B cell (primary cell): Measurements from ENCODE around the gene PTPRO. TPM values are rescaled to one million over a fixed set of nuclear protein-coding genes. Genes with fewer than 3 reads are reported as not detected.

Experiments
- ATAC-seq: fragments of 200-7000 bp; cut with Tn5 transposase; one replicate; pipeline ENCODE4 v1.10.0; 2021; ENCODE audit warnings: low read depth, mild to moderate bottlenecking, moderate number of reproducible peaks, moderate library complexity
- CTCF ChIA-PET: fragments of 350-600 bp; sonication (Branson Sonifier 250); formaldehyde crosslinking; loops from one replicate; lab custom pipeline; 2021; ENCODE audit warnings: antibody characterized with exemption, inconsistent platforms; lab: Charles Lee
- POLR2A ChIA-PET: fragments of 350-600 bp; sonication (Branson Sonifier 250); formaldehyde crosslinking; loops from one replicate; lab custom pipeline; 2021; ENCODE audit warnings: antibody characterized with exemption; lab: Charles Lee
- DNase-seq: peaks from one replicate; pipeline ENCODE4 v3.0.0; 2013
- H2AFZ ChIP-seq: 2 replicates; pipeline ENCODE4 v1.6.1; 2012; ENCODE audit warnings: mild to moderate bottlenecking, low read depth, low read length; ENCODE audit not compliant: insufficient read depth, poor library complexity, severe bottlenecking
- H3K27ac ChIP-seq, 2 donors: 1 replicate in 1 of 2; 2 replicates in 1 of 2; pipeline ENCODE4 v1.5.1; 2012 to 2013; ENCODE audit warnings: low read length in 2 of 2, mild to moderate bottlenecking in 2 of 2, moderate library complexity in 1 of 2
- H3K27me3 ChIP-seq, 4 experiments: fragments of 200-600 bp in 1 of 4; sonication (generic) in 1 of 4; replicated peaks in 1 of 4; 1 replicate in 2 of 4; 2 replicates in 2 of 4; pipeline versions ENCODE4 v1.6.1 to v1.7.0; 2013 to 2016; ENCODE audit warnings: low read length in 3 of 4, mild to moderate bottlenecking in 2 of 4, mixed read lengths in 1 of 4, moderate library complexity in 1 of 4; ENCODE audit not compliant: insufficient read depth in 4 of 4, control insufficient read depth in 3 of 4; ENCODE audit errors: control extremely low read depth in 1 of 4
- H3K36me3 ChIP-seq, 2 experiments: replicated peaks in 1 of 2; 1 replicate in 1 of 2; 2 replicates in 1 of 2; pipeline versions ENCODE4 v1.6.1 to v1.7.1; 2013; ENCODE audit warnings: low read length in 1 of 2; ENCODE audit not compliant: insufficient read depth in 2 of 2, control insufficient read depth in 1 of 2; ENCODE audit errors: control extremely low read depth in 1 of 2, extremely low read depth in 1 of 2
- H3K4me1 ChIP-seq, 2 donors: fragments of 200-600 bp in 1 of 2; sonication (generic) in 1 of 2; 1 replicate in 1 of 2; 2 replicates in 1 of 2; pipeline versions ENCODE4 v1.5.1 to v1.6.1; 2013 to 2017; ENCODE audit warnings: low read length in 2 of 2; ENCODE audit not compliant: control insufficient read depth in 2 of 2, insufficient read depth in 2 of 2
- H3K4me2 ChIP-seq: replicated peaks from 2 replicates; pipeline ENCODE3; 2012; ENCODE audit warnings: mild to moderate bottlenecking, low read depth, low read length; ENCODE audit not compliant: poor library complexity, severe bottlenecking
- H3K4me3 ChIP-seq, 5 experiments: fragments of 200-600 bp in 1 of 5; sonication (generic) in 1 of 5; 1 replicate in 3 of 5; 2 replicates in 2 of 5; pipeline versions ENCODE4 v1.5.1 to v1.7.0; 2011 to 2016; ENCODE audit warnings: low read length in 4 of 5, mild to moderate bottlenecking in 4 of 5, low read depth in 2 of 5, control low read depth in 1 of 5, moderate library complexity in 1 of 5; ENCODE audit not compliant: insufficient read depth in 1 of 5; ENCODE audit errors: control extremely low read depth in 1 of 5, extremely low read depth in 1 of 5
- H3K79me2 ChIP-seq: fragments of 200-600 bp; sonication (generic); one replicate; pipeline ENCODE4 v1.6.0; 2016; ENCODE audit warnings: low read length; ENCODE audit not compliant: control insufficient read depth, insufficient read depth
- H3K9ac ChIP-seq: fragments of 200-600 bp; sonication (generic); 2 replicates; pipeline ENCODE4 v1.6.1; 2017; ENCODE audit warnings: mild to moderate bottlenecking, low read length, moderate library complexity
- H3K9me3 ChIP-seq, 3 donors: one replicate each; pipeline versions ENCODE4 v1.6.1 to v1.7.1; 2013; ENCODE audit warnings: low read length in 2 of 3; ENCODE audit not compliant: control insufficient read depth in 2 of 3, insufficient read depth in 1 of 3; ENCODE audit errors: control extremely low read depth in 1 of 3
- H4K20me1 ChIP-seq: 2 replicates; pipeline ENCODE4 v1.6.0; 2012; ENCODE audit warnings: mild to moderate bottlenecking, low read length; ENCODE audit not compliant: insufficient read depth, control insufficient read depth, poor library complexity, severe bottlenecking
- H3K27ac Mint-ChIP-seq: one replicate; pipeline ENCODE4 v1.8.0; 2021; ENCODE audit warnings: mixed read lengths
- H3K27me3 Mint-ChIP-seq: one replicate; pipeline ENCODE4 v1.8.0; 2021; ENCODE audit warnings: mixed read lengths
- H3K4me1 Mint-ChIP-seq: one replicate; pipeline ENCODE4 v1.8.0; 2021; ENCODE audit warnings: mixed read lengths
- H3K4me3 Mint-ChIP-seq: one replicate; pipeline ENCODE4 v1.8.0; 2021; ENCODE audit warnings: mixed read lengths
- H3K9me3 Mint-ChIP-seq: one replicate; pipeline ENCODE4 v1.8.0; 2022; ENCODE audit warnings: mixed read lengths; ENCODE audit not compliant: insufficient read depth
- CTCF ChIP-seq: fragments of 200-600 bp; IDR thresholded peaks from one replicate; pipeline ENCODE4 v1.8.0; 2022; ENCODE audit warnings: antibody characterized with exemption, mild to moderate bottlenecking
- EZH2 ChIP-seq: IDR thresholded peaks from 2 replicates; pipeline ENCODE4 v1.6.1; 2012; ENCODE audit warnings: borderline replicate concordance, low read depth, mild to moderate bottlenecking, moderate library complexity, low read length; ENCODE audit not compliant: insufficient read depth, poor library complexity, severe bottlenecking
- WGBS: methylation state at CpG from one replicate; pipeline ENCODE4 v1.1.5; 2013; ENCODE audit warnings: missing lambda C conversion rate; ENCODE audit not compliant: insufficient coverage; 5-methylcytosine and 5-hydroxymethylcytosine counted together
- intact Hi-C: fragments of 100-400 bp; cut with micrococcal nuclease; formaldehyde crosslinking; loops from one replicate; pipeline ENCODE4 v1.10.0; 2022
- polyA plus RNA-seq: library from polyadenylated mRNA; depleted of rRNA; stranded (reverse); fragments of >200 nt; gene quantifications from 2 replicates; pipeline ENCODE4 v1.2.3, GENCODE V29; 2012
- total RNA-seq, 2 donors: library from RNA; stranded (reverse); fragments of 120-200 nt in 1 of 2; gene quantifications; 1 replicate in 1 of 2; 2 replicates in 1 of 2; pipeline versions ENCODE4 v1.2.3 to v1.2.4, GENCODE V29; 2013 to 2022

PTPRO gene
- total and polyA plus RNA-seq, 2 donors (not counting 1 experiment from before 2014, with no cell fraction given): 23.1 to 23.6 TPM

- intact Hi-C loops: no loop called here
- no peak for DNase-seq
- Histone ChIP-seq H3K4me2 (no peak overlapping the region), H3K36me3 (no peaks in the 10 kb centered on the region), H3K4me1 (no peaks in the 10 kb centered on the region), H3K4me3 (no peak overlapping the region), H3K9me3 (no peaks in the 10 kb centered on the region), H3K9ac (no peak overlapping the region), H3K27me3 (no peaks in the 10 kb centered on the region), H3K79me2 (no peaks in the 10 kb centered on the region), H2AFZ (no peak overlapping the region), H3K27ac (no peak overlapping the region), H4K20me1 (no peaks in the 10 kb centered on the region)
- no peak for ATAC-seq
- TF ChIP-seq CTCF: no peak
- TF ChIP-seq EZH2: no peak
- WGBS: no CpG with 5 or more reads among the region's 1 CpG
- ChIA-PET CTCF (no interaction called here), POLR2A (no interaction called here)
- Mint-ChIP-seq H3K4me1 (no peaks in the 10 kb centered on the region), H3K27me3 (no peaks in the 10 kb centered on the region), H3K9me3 (no peaks in the 10 kb centered on the region), H3K27ac (no peak overlapping the region), H3K4me3 (no peak overlapping the region)
These were observed 310.9 kb downstream of the PTPRO start for GRCh38 chr12:15633201-15633600.

DNA sequence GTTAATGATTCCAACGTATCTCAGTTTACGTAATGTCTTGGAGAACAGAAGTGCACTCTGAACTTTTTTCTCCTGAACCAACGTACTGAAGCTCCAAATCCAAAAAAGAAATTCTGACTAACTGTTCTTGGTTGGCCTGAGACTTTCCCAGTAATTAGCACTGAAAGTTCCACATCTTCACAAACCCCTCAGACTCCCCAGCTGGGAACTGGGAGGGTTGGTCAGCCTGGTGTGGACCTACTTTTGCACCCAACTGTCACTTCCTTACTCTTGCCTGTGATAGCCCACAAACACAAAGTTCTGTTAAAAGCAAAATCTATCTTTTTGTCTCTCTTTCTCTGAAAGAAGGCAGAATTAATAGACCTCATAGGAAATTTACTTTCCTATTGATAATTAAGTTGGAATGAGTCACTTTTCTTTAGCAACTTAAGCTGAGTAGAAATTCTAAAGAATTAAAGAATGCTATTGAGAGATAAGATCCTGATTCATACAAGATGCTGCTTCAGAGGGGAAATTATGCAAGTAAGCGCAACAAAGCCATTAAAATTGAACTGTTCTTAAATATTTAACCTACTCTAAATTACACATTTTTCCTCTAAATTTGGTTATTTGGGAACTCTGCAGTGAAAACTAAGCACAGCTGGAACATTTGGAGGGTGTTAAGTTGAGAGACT lies 311.8 kb downstream of the PTPRO start:
- no peak overlapping the region for H3K27ac ChIP-seq
- WGBS: 79% methylated on average over 2 of the region's 4 CpGs
- no peak overlapping the region for H3K9ac ChIP-seq
- no peak overlapping the region for H3K4me3 ChIP-seq
- H3K4me3 Mint-ChIP-seq: no peak overlapping the region
- intact Hi-C loops: no loop called here
- no peak overlapping the region for H3K27ac Mint-ChIP-seq
- ATAC-seq (no peak), DNase-seq (no peak)
- H3K27me3 Mint-ChIP-seq: no peaks in the 10 kb centered on the region
- H3K27me3 ChIP-seq: no peaks in the 10 kb centered on the region
- H3K9me3 ChIP-seq: no peaks in the 10 kb centered on the region
- no peaks in the 10 kb centered on the region for H3K9me3 Mint-ChIP-seq
- no peaks in the 10 kb centered on the region for H3K4me1 ChIP-seq
- no peak for TF ChIP-seq EZH2
- TF ChIP-seq CTCF: no peak
- no peak overlapping the region for H3K4me2 ChIP-seq
- H3K4me1 Mint-ChIP-seq: no peaks in the 10 kb centered on the region
- no peaks in the 10 kb centered on the region for H3K79me2 ChIP-seq
- no peak overlapping the region for H2AFZ ChIP-seq
- H3K36me3 ChIP-seq: no peaks in the 10 kb centered on the region
- ChIA-PET CTCF (no interaction called here), POLR2A (no interaction called here)
- no peaks in the 10 kb centered on the region for H4K20me1 ChIP-seq
